Omental fat pad (tissue), 4 donors: ENCODE measurements around the gene PLA2G12A. TPM values are rescaled to one million over a fixed set of nuclear protein-coding genes. Genes with fewer than 3 reads are reported as not detected.

Experiments
- ATAC-seq: fragments of 150-250 bp; one replicate; pipeline ENCODE4 v1.9.1; 2016; ENCODE audit warnings: mild to moderate bottlenecking, moderate library complexity; ENCODE audit not compliant: low FRiP score
- DNase-seq: peaks from one replicate; pipeline ENCODE4 v3.0.0-alpha.2; 2019; ENCODE audit warnings: low spot score
- CTCF ChIP-seq, 3 donors: fragments of 450-650 bp; IDR thresholded peaks; one replicate each; pipeline ENCODE4 v1.5.1; 2016 to 2017; ENCODE audit warnings: antibody characterized with exemption in 3 of 3, mild to moderate bottlenecking in 3 of 3, moderate library complexity in 2 of 3
- total RNA-seq, 4 donors: library from RNA; depleted of rRNA; stranded (reverse); fragments of >200 nt; gene quantifications; one replicate each; pipeline ENCODE4 v1.1.0, GENCODE V29; 2016

The PLA2G12A gene
- total RNA-seq, 4 donors from 2014 or later, result 20.4 to 72.7 (median 22.6) TPM

GRCh38 chr4:109728385-109728784, 1.5 kb downstream of the PLA2G12A start:
- ATAC-seq (no peak), DNase-seq (no peak)
- TF ChIP-seq CTCF (IDR thresholded peaks at IDR 0.05), result no peak

- no peak for TF ChIP-seq CTCF (IDR thresholded peaks at IDR 0.05)
- ATAC-seq, result no peak
These were observed 6.8 kb downstream of the PLA2G12A start for GRCh38 chr4:109723110-109723509.

GRCh38 chr4:109722357-109722756, 7.5 kb downstream of the PLA2G12A start:
- DNase-seq, result no peak
- ATAC-seq, result no peak
- no peak for TF ChIP-seq CTCF (IDR thresholded peaks at IDR 0.05)

More at GRCh38 chr4:109723110-109723509, 6.8 kb downstream of the PLA2G12A start:
- no peak for DNase-seq

GRCh38 chr4:109721033-109721432, 8.8 kb downstream of the PLA2G12A start:
- no peak for DNase-seq
- TF ChIP-seq CTCF (IDR thresholded peaks at IDR 0.05), result no peak
- ATAC-seq, result no peak

GRCh38 chr4:109719604-109720003, 10.3 kb downstream of the PLA2G12A start:
- TF ChIP-seq CTCF (IDR thresholded peaks at IDR 0.05), result no peak
- no peak for ATAC-seq
- DNase-seq, result no peak

- ATAC-seq (no peak), DNase-seq (no peak)
- no peak for TF ChIP-seq CTCF (IDR thresholded peaks at IDR 0.05)
These were observed 11.1 kb downstream of the PLA2G12A start for GRCh38 chr4:109718759-109719158.

- no peak for DNase-seq
- no peak for ATAC-seq
- no peak for TF ChIP-seq CTCF (IDR thresholded peaks at IDR 0.05)
These were observed 16.4 kb downstream of the PLA2G12A start for GRCh38 chr4:109713500-109713899.
